A172 (cell line): ENCODE data around the gene RNH1. TPM values are rescaled to one million over a fixed set of nuclear protein-coding genes. Genes with fewer than 3 reads are reported as not detected.

Source experiments
- DNase-seq: peaks from one replicate; pipeline ENCODE4 v3.0.0-alpha.2; 2015; ENCODE audit warnings: low spot score
- total RNA-seq: library from RNA; depleted of rRNA; stranded (reverse); fragments of >200 nt; shearing (Covaris generic); gene quantifications from 2 replicates; pipeline ENCODE4 v1.2.3, GENCODE V29; 2014

The RNH1 gene
- total RNA-seq, 1 experiment from 2014 or later: 316 TPM

GRCh38 chr11:499201-500076 lies 7.6 kb downstream of the RNH1 start:
- DNase-seq: no peak

- no peak for DNase-seq
Observed at GRCh38 chr11:498297-499181, 8.5 kb downstream of the RNH1 start.

GRCh38 chr11:497565-498296 lies 9.3 kb downstream of the RNH1 start:
- no peak for DNase-seq

GRCh38 chr11:496834-497564 lies 10.0 kb downstream of the RNH1 start:
- DNase-seq: no peak

- peak; percentile 23 for DNase-seq
Observed at GRCh38 chr11:495537-495931, 11.5 kb downstream of the RNH1 start.

- no peak for DNase-seq
Observed at GRCh38 chr11:494761-495536, 12.1 kb downstream of the RNH1 start.

- no peak for DNase-seq
Observed at GRCh38 chr11:492427-493226, 14.4 kb downstream of the RNH1 start.

- no peak for DNase-seq
Observed at GRCh38 chr11:491358-491757, 15.7 kb downstream of the RNH1 start.

- DNase-seq: no peak
Observed at GRCh38 chr11:490930-491260, 16.1 kb downstream of the RNH1 start.

GRCh38 chr11:490186-490929 lies 16.7 kb downstream of the RNH1 start:
- no peak for DNase-seq

- no peak for DNase-seq
Observed at GRCh38 chr11:489610-490185, 17.3 kb downstream of the RNH1 start.

GRCh38 chr11:488992-489391 lies 18.1 kb downstream of the RNH1 start:
- no peak for DNase-seq

GRCh38 chr11:488579-488978 lies 18.5 kb downstream of the RNH1 start:
- no peak for DNase-seq

GRCh38 chr11:488062-488461 lies 19.0 kb downstream of the RNH1 start:
- DNase-seq: no peak

- DNase-seq: no peak
Observed at GRCh38 chr11:487571-488021, 19.4 kb downstream of the RNH1 start.

- DNase-seq: no peak
Observed at GRCh38 chr11:486189-486588, 20.9 kb downstream of the RNH1 start.

GRCh38 chr11:484616-485015 lies 22.4 kb downstream of the RNH1 start:
- DNase-seq: no peak

- no peak for DNase-seq
Observed at GRCh38 chr11:479311-479710, 27.7 kb downstream of the RNH1 start.
